Activated CD8-positive, alpha-beta memory T cell treated with anti-CD3 and anti-CD28 coated beads for 4 hours (primary cell): ENCODE data around the gene CCDC172.

ENCODE experiments used
- DNase-seq, 2 donors: peaks; one replicate each; pipeline ENCODE4 v3.0.0-alpha.2; 2020; ENCODE audit warnings: low read depth in 2 of 2

Gene CCDC172

GRCh38 chr10:116324227-116324950 lies at the start of gene CCDC172:
TSS of gene CCDC172 (plus strand) at chr10:116324448. CDS start at chr10:116325012, 564 bp downstream.
- no peak for DNase-seq

GRCh38 chr10:116276981-116277380 lies 47.3 kb upstream of the CCDC172 start:
- no peak for DNase-seq

GRCh38 chr10:116278846-116279245 lies 45.4 kb upstream of the CCDC172 start:
- no peak for DNase-seq

GRCh38 chr10:116281775-116282174 lies 42.5 kb upstream of the CCDC172 start:
- no peak for DNase-seq

GRCh38 chr10:116286626-116287200 lies 37.5 kb upstream of the CCDC172 start:
- no peak for DNase-seq

GRCh38 chr10:116287906-116288501 lies 36.2 kb upstream of the CCDC172 start:
- DNase-seq: no peak

- DNase-seq: no peak
These were observed 34.6 kb upstream of the CCDC172 start for GRCh38 chr10:116289652-116290051.

- no peak for DNase-seq
These were observed 31.8 kb upstream of the CCDC172 start for GRCh38 chr10:116292493-116292892.

- no peak for DNase-seq
These were observed 27.9 kb upstream of the CCDC172 start for GRCh38 chr10:116296291-116296721.

- no peak for DNase-seq
These were observed 25.7 kb upstream of the CCDC172 start for GRCh38 chr10:116298586-116298985.

GRCh38 chr10:116300542-116300941 lies 23.7 kb upstream of the CCDC172 start:
- DNase-seq: no peak

GRCh38 chr10:116304923-116305322 lies 19.3 kb upstream of the CCDC172 start:
- no peak for DNase-seq

GRCh38 chr10:116306847-116307246 lies 17.4 kb upstream of the CCDC172 start:
- DNase-seq: no peak

- DNase-seq: no peak
These were observed 16.8 kb upstream of the CCDC172 start for GRCh38 chr10:116307455-116307854.

GRCh38 chr10:116311016-116311415 lies 13.2 kb upstream of the CCDC172 start:
- DNase-seq: no peak

- no peak for DNase-seq
These were observed 12.3 kb upstream of the CCDC172 start for GRCh38 chr10:116311706-116312490.

GRCh38 chr10:116312548-116312947 lies 11.7 kb upstream of the CCDC172 start:
- DNase-seq: no peak

- no peak for DNase-seq
These were observed 7.7 kb upstream of the CCDC172 start for GRCh38 chr10:116316503-116316902.

- DNase-seq: no peak
These were observed 845 bp downstream of the CCDC172 start for GRCh38 chr10:116324951-116325635.

GRCh38 chr10:116325987-116326386 lies 1.7 kb downstream of the CCDC172 start:
- no peak for DNase-seq

GRCh38 chr10:116329153-116329552 lies 4.9 kb downstream of the CCDC172 start:
- no peak for DNase-seq

GRCh38 chr10:116331815-116332214 lies 7.6 kb downstream of the CCDC172 start:
- DNase-seq: no peak
